Natural killer cell (primary cell): Measurements from ENCODE around the gene DUSP23. TPM values are rescaled to one million over a fixed set of nuclear protein-coding genes. Genes with fewer than 3 reads are reported as not detected.

ENCODE experiments used
- ATAC-seq, 3 donors: fragments of 150-1000 bp in 2 of 3; fragments of 200-7000 bp in 1 of 3; cut with Tn5 transposase; 1 replicate in 1 of 3; 2 replicates in 2 of 3; pipeline ENCODE4 v1.10.0; 2021; ENCODE audit warnings: mild to moderate bottlenecking in 2 of 3, moderate library complexity in 2 of 3
- DNase-seq, 2 donors: peaks; one replicate each; pipeline versions ENCODE4 v3.0.0 to v3.0.0-alpha.2; 2013 to 2021; ENCODE audit warnings: mixed read lengths in 1 of 2
- H3K27ac ChIP-seq: one replicate; pipeline ENCODE4 v1.5.1; 2013; ENCODE audit warnings: mild to moderate bottlenecking, low read length
- H3K27me3 ChIP-seq: one replicate; pipeline ENCODE4 v1.6.1; 2013; ENCODE audit warnings: low read length; ENCODE audit not compliant: control insufficient read depth, insufficient read depth
- H3K36me3 ChIP-seq: one replicate; pipeline ENCODE4 v1.6.1; 2013; ENCODE audit warnings: low read length; ENCODE audit not compliant: control insufficient read depth, insufficient read depth
- H3K4me1 ChIP-seq: one replicate; pipeline ENCODE4 v1.6.1; 2013; ENCODE audit warnings: low read length; ENCODE audit not compliant: control insufficient read depth, insufficient read depth
- H3K4me3 ChIP-seq: one replicate; pipeline ENCODE4 v1.5.1; 2013; ENCODE audit warnings: low read length
- H3K9me3 ChIP-seq: one replicate; pipeline ENCODE4 v1.6.1; 2013; ENCODE audit warnings: low read length; ENCODE audit not compliant: control insufficient read depth, insufficient read depth
- H3K27ac Mint-ChIP-seq, 2 donors: one replicate each; pipeline ENCODE4 v1.8.0; 2022; ENCODE audit warnings: mild to moderate bottlenecking in 2 of 2, mixed read lengths in 2 of 2, moderate library complexity in 1 of 2
- H3K27me3 Mint-ChIP-seq, 2 donors: one replicate each; pipeline ENCODE4 v1.8.0; 2022; ENCODE audit warnings: low read depth in 2 of 2, mixed read lengths in 2 of 2
- H3K36me3 Mint-ChIP-seq: one replicate; pipeline ENCODE4 v1.8.0; 2022; ENCODE audit warnings: mixed read lengths
- H3K4me1 Mint-ChIP-seq, 2 donors: one replicate each; pipeline ENCODE4 v1.8.0; 2022; ENCODE audit warnings: mixed read lengths in 2 of 2
- H3K4me3 Mint-ChIP-seq: one replicate; pipeline ENCODE4 v1.8.0; 2022; ENCODE audit warnings: mild to moderate bottlenecking, moderate library complexity, mixed read lengths
- H3K9me3 Mint-ChIP-seq, 2 donors: one replicate each; pipeline ENCODE4 v1.8.0; 2022; ENCODE audit warnings: mixed read lengths in 2 of 2
- CTCF ChIP-seq: fragments of 200-600 bp; IDR thresholded peaks from one replicate; pipeline ENCODE4 v1.8.0; 2022; ENCODE audit warnings: antibody characterized with exemption
- WGBS: methylation state at CpG from one replicate; pipeline ENCODE4 v1.1.7; 2013; ENCODE audit warnings: missing lambda C conversion rate; ENCODE audit not compliant: insufficient coverage; 5-methylcytosine and 5-hydroxymethylcytosine counted together
- intact Hi-C: fragments of 100-400 bp; cut with micrococcal nuclease; formaldehyde crosslinking; loops from one replicate; pipeline ENCODE4 v1.14.2; 2022
- total RNA-seq, 4 donors: library from RNA; stranded (reverse); fragments of 120-200 nt in 1 of 4; gene quantifications; one replicate each; pipeline versions ENCODE4 v1.2.3 to v1.2.4, GENCODE V29; 2013 to 2022

DUSP23 gene
- total RNA-seq, 3 donors from 2014 or later (not counting 1 experiment from before 2014, with no cell fraction given), result 18.6 to 22.1 (median 21.1) TPM

- TF ChIP-seq CTCF, result no peak
- Histone ChIP-seq H3K4me1 (peaks cover 81% of the 10 kb centered on the region), H3K4me3 (peak overlapping the region; percentile 3), H3K36me3 (no peaks in the 10 kb centered on the region), H3K27ac (peak overlapping the region; percentile 42), H3K9me3 (peaks cover 24% of the 10 kb centered on the region), H3K27me3 (no peaks in the 10 kb centered on the region)
- WGBS, result 58% methylated on average over 6 of the region's 6 CpGs
- Mint-ChIP-seq H3K9me3 (peaks cover 5 to 6% of the 10 kb centered on the region in 2 donors), H3K36me3 (peaks cover 10% of the 10 kb centered on the region), H3K27ac (peak overlapping the region; percentile 90 to 92), H3K4me1 (peaks cover 80 to 87% of the 10 kb centered on the region in 2 donors), H3K27me3 (peaks cover 20 to 25% of the 10 kb centered on the region in 2 donors), H3K4me3 (peak overlapping the region; percentile 62)
- peak; percentile 54 to 60 (median 59) for ATAC-seq
- intact Hi-C loops, result loop anchor here (2.0 to 10.0 kb wide), 2 partner anchors 26 to 1248 kb away; no protein-coding TSS in a partner anchor
- DNase-seq, result peak; percentile 23 to 47
Measured at GRCh38 chr1:159827102-159827490, 46.3 kb downstream of the DUSP23 start.

GRCh38 chr1:159827549-159827948 lies 46.8 kb downstream of the DUSP23 start:
- Mint-ChIP-seq H3K4me3 (peak overlapping the region; percentile 62), H3K27ac (peak overlapping the region; percentile 90 to 92), H3K36me3 (peaks cover 10% of the 10 kb centered on the region), H3K27me3 (peaks cover 20 to 24% of the 10 kb centered on the region in 2 donors), H3K9me3 (peaks cover 5 to 6% of the 10 kb centered on the region in 2 donors), H3K4me1 (peaks cover 75 to 83% of the 10 kb centered on the region in 2 donors)
- peaks cover 24% of the 10 kb centered on the region for H3K9me3 ChIP-seq
- no peak overlapping the region for H3K4me3 ChIP-seq
- H3K4me1 ChIP-seq, result peaks cover 78% of the 10 kb centered on the region
- peak overlapping the region; percentile 42 for H3K27ac ChIP-seq
- intact Hi-C loops, result loop anchor here (2.0 to 10.0 kb wide), 2 partner anchors 27 to 1247 kb away; no protein-coding TSS in a partner anchor
- H3K36me3 ChIP-seq, result no peaks in the 10 kb centered on the region
- H3K27me3 ChIP-seq, result no peaks in the 10 kb centered on the region
- TF ChIP-seq CTCF, result no peak
- DNase-seq, result peak in 1 of 2 donors; percentile 72
- peak in 2 of 3 donors; percentile 24 to 25 for ATAC-seq
- WGBS, result 35% methylated on average over 2 of the region's 3 CpGs

- Histone ChIP-seq H3K9me3 (peaks cover 24% of the 10 kb centered on the region), H3K4me3 (no peak overlapping the region), H3K27me3 (no peaks in the 10 kb centered on the region), H3K4me1 (peaks cover 72% of the 10 kb centered on the region), H3K27ac (no peak overlapping the region), H3K36me3 (no peaks in the 10 kb centered on the region)
- WGBS, result 77% methylated on average over 3 of the region's 3 CpGs
- H3K9me3 Mint-ChIP-seq, result peaks cover 5 to 6% of the 10 kb centered on the region in 2 donors
- H3K36me3 Mint-ChIP-seq, result peaks cover 10% of the 10 kb centered on the region
- peaks cover 19 to 20% of the 10 kb centered on the region in 2 donors for H3K27me3 Mint-ChIP-seq
- no peak for TF ChIP-seq CTCF
- intact Hi-C loops, result loop anchor here (10.0 kb wide), 1 partner anchor 1247 kb away; no protein-coding TSS in a partner anchor
- peak overlapping the region; percentile 90 to 92 for H3K27ac Mint-ChIP-seq
- peaks cover 71 to 76% of the 10 kb centered on the region in 2 donors for H3K4me1 Mint-ChIP-seq
- no peak for ATAC-seq
- no peak for DNase-seq
- peak overlapping the region; percentile 62 for H3K4me3 Mint-ChIP-seq
Measured at GRCh38 chr1:159828176-159828575, 47.4 kb downstream of the DUSP23 start.
